ENCODE results near the gene TMEM86B.
A peak's percentile ranks its signal among the peaks of the same experiment; 100 is the strongest.
"Not testable (repeated sequence)": the region's sequence is repeated elsewhere in the genome, so short reads cannot be mapped to it uniquely, and the experiment has no call there.

TMEM86B gene

DNA sequence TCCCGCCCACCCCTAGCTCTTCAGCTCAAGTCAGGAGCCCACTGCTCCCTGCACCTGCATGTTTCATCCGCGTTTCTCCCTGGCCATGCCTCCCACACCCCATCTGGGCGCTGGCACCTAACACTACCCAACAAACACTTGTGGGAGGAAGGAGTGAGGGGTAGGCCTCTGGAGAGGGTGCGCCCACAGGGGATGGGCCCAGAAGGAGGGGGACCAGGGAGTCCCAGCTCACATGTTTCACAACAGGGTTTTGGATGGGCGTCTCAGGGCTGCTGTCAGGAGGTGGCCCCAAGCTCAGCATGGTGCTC lies 12.1 kb upstream of the TMEM86B start:
- DNase-seq = no peak

GRCh38 chr19:55239004-55239403 lies 10.4 kb upstream of the TMEM86B start:
- DNase-seq = no peak

GRCh38 chr19:55238030-55238429 lies 9.5 kb upstream of the TMEM86B start:
- no peak for DNase-seq

DNA sequence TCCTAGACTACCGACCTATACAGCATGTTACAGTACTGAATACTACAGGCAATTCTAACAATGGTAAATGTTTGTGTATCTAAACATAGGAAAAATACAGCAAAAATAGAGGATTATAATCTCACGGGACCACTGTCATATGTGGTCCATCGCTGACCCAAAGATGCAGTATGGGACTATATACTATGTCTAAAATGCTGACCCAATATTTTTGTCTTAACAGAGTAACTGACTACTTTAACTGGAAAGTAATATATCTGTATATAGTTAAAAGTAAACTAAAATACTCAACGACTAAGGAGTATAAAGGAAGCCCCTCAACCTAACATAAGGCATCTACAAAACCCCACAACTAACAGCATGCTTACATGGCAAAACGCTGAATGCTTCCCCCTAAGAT lies 4.4 kb upstream of the TMEM86B start:
- DNase-seq = no peak

- no peak for DNase-seq
These were observed 3.7 kb upstream of the TMEM86B start for GRCh38 chr19:55232286-55232602.

GRCh38 chr19:55231391-55232285 lies 3.1 kb upstream of the TMEM86B start:
- no peak for DNase-seq

- DNase-seq = no peak
These were observed 2.2 kb upstream of the TMEM86B start for GRCh38 chr19:55230780-55231179.

DNA sequence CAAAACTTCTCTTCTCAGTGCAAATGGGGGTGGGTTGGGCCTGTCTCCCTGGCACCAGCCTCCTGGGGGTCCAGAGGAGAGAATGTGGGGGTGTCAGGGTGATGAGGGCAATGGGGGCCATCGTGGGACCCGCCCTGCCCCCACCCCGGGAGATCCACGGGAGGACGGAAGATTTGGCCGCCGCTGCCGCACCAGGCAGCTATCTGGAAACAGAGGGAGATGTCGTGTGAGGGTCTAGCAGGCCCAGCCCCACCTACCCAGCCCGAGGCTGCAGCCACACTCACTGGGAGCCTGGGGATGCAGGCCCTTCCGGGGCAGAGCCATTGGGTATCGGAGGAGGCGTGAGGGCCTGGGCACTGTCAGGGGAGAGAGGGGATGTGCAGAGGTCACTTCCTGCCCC lies 1.8 kb upstream of the TMEM86B start:
- no peak for DNase-seq

DNA sequence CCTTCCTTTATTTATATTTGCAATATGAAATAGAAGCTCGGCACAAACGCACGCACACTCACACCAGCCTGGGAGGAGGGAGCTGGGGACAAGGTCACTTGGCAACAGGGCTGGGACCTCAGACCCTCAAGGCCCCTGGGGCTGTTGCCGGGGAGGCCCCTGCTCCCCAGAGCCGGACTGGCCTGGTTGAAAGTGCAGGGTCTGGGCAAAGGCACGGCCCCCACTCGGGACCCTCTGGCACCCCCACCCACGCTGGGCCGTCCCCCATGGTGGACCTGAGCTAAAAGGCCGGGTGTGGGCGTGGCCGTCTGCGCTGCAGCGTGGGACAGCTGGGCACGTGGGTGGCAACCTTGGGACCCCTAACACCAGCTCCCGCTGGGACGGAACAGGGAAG lies 1.2 kb upstream of the TMEM86B start:
- no peak for DNase-seq

DNA sequence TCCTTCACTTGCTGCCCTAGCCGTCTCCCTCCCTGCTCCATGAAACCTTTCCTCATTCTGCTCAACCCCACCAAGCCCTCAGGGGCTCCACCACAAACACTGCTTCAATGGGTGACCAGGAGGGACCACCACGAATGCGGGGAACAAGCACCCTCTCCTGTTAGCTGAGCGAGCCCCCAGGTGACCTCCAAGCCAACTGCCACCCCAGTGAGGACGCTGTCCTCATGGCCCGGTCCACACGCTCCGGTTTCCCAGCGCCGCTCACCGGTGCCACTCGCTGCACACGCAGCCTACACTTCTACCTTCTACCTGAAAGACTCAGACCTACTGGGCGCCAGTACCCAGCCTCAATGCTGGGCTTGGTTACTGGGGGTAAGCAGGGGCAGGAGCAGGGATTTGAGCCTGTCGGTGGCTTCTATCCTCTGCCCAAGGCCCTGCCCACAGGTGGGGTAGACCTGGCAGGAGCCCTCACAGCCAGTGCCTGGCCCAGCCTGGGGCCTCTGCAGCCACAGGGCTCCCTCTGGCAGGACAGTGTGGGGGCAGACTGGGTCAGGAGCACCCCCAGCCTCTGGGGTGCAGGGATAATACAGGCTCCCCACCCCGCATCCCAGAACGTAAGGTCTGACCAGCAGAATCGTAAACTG lies 704 bp upstream of the TMEM86B start:
- DNase-seq = no peak

DNA sequence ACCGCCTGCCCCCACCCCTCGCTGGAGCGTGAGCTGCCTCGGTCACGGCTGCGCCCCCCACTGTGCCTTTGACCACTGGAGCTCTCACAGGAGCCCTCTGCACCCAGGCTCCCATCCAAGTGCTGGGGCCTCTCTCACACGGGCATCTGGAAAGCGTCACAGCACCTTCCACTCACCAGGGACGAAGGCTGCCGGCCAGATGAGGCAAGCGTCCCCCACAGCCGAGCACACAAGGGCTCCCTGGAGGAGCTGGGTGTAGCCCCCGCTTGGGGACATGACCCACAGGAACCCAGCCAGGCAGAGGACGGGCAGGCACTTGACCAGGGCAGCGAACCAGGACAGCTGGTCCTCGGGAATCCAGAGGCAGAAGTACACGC lies 560 bp downstream of the TMEM86B start:
- no peak for DNase-seq

DNA sequence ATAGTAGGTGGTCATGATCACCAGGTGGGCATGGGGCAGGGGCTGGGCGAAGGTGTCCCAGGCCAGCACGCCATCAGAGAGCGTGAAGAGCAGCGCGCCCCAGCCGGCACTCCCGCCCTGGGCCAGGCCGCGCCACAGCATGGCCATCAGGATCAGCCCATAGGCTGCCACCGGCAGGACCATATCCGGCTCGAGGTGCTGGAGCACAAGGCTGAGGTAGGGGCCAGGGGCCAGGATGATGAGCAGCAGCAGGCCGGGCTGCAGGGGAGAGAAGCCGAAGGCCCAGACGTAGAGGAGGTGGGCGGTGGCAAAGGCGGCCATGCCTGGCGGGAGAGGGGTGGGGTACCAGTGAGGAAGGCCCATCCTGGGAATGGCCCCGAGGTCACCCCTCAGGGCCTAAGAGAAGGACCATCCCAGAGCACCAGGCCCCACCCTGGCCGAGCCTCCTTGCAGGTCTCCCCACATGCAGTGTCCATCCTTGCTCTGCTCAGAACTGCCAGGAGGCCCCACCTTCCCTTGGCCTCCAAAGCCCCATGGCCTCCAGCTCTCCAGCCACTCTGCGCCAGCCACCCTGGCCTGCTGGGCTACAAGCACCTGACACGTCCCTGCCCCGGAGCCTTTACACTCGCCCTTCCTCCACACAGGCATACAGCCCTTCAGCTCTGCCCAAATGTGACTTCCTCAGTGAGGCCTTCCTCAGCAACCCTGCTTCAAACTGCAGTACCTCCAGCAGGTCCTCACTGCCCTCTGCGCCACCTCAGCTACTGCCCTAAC lies 1.1 kb downstream of the TMEM86B start:
- DNase-seq = no peak

GRCh38 chr19:55226788-55227187 lies 1.8 kb downstream of the TMEM86B start:
- no peak for DNase-seq

GRCh38 chr19:55226273-55226672 lies 2.3 kb downstream of the TMEM86B start:
- no peak for DNase-seq

GRCh38 chr19:55225415-55225958 lies 3.1 kb downstream of the TMEM86B start:
- DNase-seq = no peak

- not testable (repeated sequence) for DNase-seq
These were observed 3.7 kb downstream of the TMEM86B start for GRCh38 chr19:55224679-55225414.

DNA sequence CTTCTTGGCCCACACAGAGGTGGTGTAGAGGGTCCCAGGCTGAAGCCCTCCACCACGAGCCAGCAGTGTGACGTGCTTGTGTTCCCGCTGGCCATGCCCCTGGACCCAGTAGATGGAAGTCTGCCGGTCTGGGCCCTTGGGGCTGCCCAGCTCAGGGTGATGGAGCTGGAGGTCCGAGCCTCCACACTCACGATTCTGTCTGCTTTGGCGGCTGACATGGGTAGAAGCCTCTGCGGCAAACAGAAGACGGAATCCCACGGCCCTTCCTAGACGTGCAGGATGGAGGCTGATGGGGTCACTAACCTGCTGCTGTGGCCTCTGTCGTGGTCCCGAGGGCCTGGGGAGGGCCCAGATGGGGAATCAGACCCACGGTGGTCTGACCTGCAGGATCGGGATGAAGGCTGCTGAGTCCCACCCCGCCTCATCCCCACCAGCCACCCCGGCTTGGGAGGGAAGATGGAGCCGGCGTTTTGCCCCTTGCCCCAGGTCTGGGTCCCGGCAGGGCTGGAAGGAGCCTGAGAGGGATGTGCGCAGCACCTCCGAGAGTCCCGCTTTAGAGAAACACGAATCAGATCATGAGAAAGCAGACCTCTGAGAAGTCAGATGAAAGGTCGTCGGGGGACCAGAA lies 4.4 kb downstream of the TMEM86B start:
- no peak for DNase-seq

DNA sequence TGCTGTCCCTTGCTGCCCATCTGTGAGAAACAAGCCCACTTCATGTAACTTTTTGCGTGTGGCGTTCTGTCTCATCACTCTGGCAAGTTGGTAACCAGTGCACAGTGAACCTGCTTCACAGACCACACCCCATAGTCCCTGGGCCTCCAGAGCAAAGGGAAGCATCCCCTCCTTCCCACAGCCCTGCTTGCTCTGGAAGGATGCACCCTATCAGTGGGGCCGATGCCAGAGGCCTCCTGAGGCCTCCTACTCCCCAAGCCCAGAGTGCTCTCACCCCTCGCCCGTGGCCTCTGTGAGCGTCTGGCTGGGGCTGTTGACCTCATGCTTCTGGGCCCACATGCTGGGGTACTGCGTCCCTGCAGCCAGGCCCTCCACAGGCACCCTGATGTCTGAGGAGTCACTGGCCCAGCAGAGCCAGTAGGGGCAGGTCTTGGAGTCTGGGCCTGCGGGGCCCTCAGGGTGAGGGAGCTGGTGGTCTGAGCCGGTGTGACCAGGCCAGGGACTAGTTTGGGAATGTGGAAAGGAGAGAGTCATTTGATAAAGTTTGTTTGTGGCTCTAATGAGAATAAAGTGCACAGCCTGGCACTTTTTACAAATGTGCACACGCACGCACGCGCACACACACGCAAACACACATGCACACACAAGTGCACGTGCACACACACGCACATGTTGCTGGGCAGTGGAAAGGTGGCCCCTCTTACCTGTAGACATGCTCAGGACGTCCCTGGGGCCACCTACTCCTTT lies 5.1 kb downstream of the TMEM86B start:
- DNase-seq = no peak

DNA sequence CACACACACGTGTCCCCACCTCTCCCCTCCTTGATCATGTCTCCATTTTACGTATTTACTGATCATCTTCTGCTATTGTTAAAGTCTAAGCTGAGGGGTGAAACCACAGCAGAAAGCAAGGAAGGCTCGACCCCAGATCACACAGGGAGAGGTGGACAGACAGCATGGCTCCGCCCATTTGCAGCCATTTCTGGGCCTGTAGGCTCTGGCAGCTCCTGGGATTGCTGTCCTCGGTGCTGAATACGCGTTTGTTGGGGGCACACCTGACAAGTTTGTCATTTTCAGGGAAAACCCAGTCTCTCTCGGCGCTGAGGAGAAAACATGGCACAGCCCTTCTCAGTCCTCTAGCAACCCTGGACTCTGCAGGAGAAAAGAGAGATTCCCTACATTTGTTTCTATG lies 8.0 kb downstream of the TMEM86B start:
- no peak for DNase-seq

DNA sequence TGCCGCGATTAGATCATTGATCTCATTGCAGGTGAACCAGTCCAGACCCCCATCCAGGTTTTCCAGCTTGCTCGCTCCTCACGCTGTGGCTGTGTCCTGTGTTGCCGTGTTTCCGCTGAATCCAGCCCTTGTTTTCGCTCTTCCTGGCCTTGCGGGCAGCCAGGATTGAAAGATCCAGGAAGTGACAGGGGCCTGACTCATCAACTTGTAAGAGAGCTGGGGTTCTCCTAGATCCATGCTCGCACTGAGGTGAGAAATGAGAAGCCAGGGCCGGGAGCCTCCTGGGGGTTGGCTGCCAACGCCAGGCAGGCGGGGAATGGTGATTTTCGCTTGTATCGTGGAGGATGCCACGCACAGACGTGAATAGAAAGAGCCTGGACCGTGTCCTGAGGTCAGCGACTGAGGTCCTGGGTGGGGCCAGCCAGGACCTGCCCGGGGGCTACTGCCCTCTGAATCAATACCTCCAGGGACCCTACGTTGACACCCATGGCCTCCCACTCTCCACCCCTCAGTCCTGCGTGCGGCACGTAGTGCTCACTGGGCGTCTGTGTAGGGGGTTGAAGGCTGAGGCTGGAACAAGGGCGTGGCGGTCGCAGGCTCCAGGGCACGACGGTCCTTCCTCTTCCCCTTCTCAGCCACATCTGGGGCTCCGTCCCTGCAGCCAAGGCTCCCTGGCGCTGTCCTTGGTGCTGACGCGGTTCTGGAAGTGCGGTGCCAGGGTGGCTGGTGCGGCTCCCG lies 11.9 kb downstream of the TMEM86B start:
- DNase-seq = peak; percentile 97 to 99

DNA sequence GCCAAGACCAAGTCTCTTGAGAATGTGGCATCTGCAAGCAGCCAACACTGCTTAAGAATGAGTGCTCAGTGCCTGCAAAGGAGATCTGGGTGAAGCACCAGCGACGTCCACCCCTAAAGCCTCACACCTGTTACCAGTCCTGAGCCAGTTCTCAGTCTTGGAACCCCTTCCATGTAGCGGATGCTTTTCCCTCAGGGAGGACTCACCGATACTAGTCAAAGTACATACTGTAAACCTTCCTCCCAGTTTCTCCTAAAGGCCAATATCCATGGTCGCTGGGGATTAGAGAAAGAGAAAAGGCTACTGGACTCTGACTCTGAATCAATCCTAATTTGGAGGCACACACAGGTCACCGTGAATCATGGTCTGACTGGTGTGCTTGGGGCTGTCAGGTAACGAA lies 15.0 kb downstream of the TMEM86B start:
- no peak for DNase-seq
